K562 (cell line): ENCODE data around the gene S100A7A. TPM values are rescaled to one million over a fixed set of nuclear protein-coding genes. Genes with fewer than 3 reads are reported as not detected.

Experiments
- CCNT2 ChIP-seq: IDR thresholded peaks from 2 replicates; pipeline ENCODE4 v1.6.1; 2011; ENCODE audit warnings: borderline replicate concordance, low read depth, mild to moderate bottlenecking, moderate library complexity, mixed read lengths, low read length; ENCODE audit not compliant: insufficient read length; ENCODE audit errors: extremely low read depth
- DPF2 ChIP-seq: fragments of 450-650 bp; IDR thresholded peaks from 2 replicates; pipeline ENCODE4 v1.6.1; 2016
- FOXK2 ChIP-seq, 2 experiments: fragments of 450-650 bp; IDR thresholded peaks in 1 of 2; conservative IDR thresholded peaks in 1 of 2; 2 replicates each; pipeline ENCODE4 v1.6.1; 2016; ENCODE audit warnings: low read depth in 2 of 2, mild to moderate bottlenecking in 1 of 2
- HMGN3 ChIP-seq: IDR thresholded peaks from 2 replicates; pipeline ENCODE4 v1.6.1; 2011; ENCODE audit warnings: borderline replicate concordance, low read depth, mild to moderate bottlenecking, mixed read lengths, low read length; ENCODE audit not compliant: insufficient read length; ENCODE audit errors: extremely low read depth
- JUNB ChIP-seq: fragments of 450-650 bp; formaldehyde crosslinking; conservative IDR thresholded peaks from 2 replicates; pipeline ENCODE4 v1.4.0; 2020; ENCODE audit warnings: mild to moderate bottlenecking
- KHSRP ChIP-seq: fragments of 450-650 bp; IDR thresholded peaks from 2 replicates; pipeline ENCODE4 v1.6.1; 2017
- NFRKB ChIP-seq: fragments of 450-650 bp; IDR thresholded peaks from 2 replicates; pipeline ENCODE4 v1.6.1; 2016; ENCODE audit warnings: low read depth
- NR2C1 ChIP-seq, 2 experiments: fragments of 450-650 bp; IDR thresholded peaks; 2 replicates each; pipeline ENCODE4 v1.6.1; 2017; ENCODE audit warnings: mild to moderate bottlenecking in 2 of 2, antibody characterized with exemption in 1 of 2, inconsistent platforms in 1 of 2, missing compliant biosample characterization in 1 of 2, missing genetic modification characterization in 1 of 2
- NR4A1 ChIP-seq, 2 experiments: fragments of 250-450 bp in 1 of 2; fragments of 450-650 bp in 1 of 2; sonication (Bioruptor Pico) in 1 of 2; IDR thresholded peaks; 2 replicates each; pipeline versions ENCODE4 v1.4.0 to v1.6.1; 2016 to 2020; ENCODE audit warnings: mild to moderate bottlenecking in 2 of 2, missing compliant biosample characterization in 1 of 2, missing genetic modification characterization in 1 of 2, moderate library complexity in 1 of 2
- PTBP1 ChIP-seq: fragments of 200-400 bp; formaldehyde crosslinking; IDR thresholded peaks from 2 replicates; pipeline ENCODE4 v1.6.1; 2017; ENCODE audit warnings: low read depth, low read length
- SAFB2 ChIP-seq: fragments of 200-400 bp; formaldehyde crosslinking; IDR thresholded peaks from 2 replicates; pipeline ENCODE4 v1.6.1; 2018; ENCODE audit warnings: borderline replicate concordance, low read length, low read depth, moderate library complexity; ENCODE audit not compliant: severe bottlenecking
- SETDB1 ChIP-seq: IDR thresholded peaks from one replicate; pipeline ENCODE4 v1.6.1; 2012; ENCODE audit warnings: low read length, control low read depth, inconsistent platforms
- U2AF2 ChIP-seq: fragments of 200-400 bp; formaldehyde crosslinking; optimal IDR thresholded peaks from 2 replicates; pipeline ENCODE3; 2017; ENCODE audit warnings: low read depth, mild to moderate bottlenecking, low read length
- ZNF274 ChIP-seq: IDR thresholded peaks from 2 replicates; pipeline ENCODE4 v1.6.1; 2011; ENCODE audit warnings: low read depth, mild to moderate bottlenecking, low read length, moderate library complexity, borderline replicate concordance
- polyA plus RNA-seq, 8 experiments: library from polyadenylated mRNA; depleted of rRNA in 4 of 8; stranded (reverse) in 5 of 8; unstranded in 3 of 8; fragments of >200 nt; fragmentation: Nextera tagmentation in 2 of 8; fragmentation: Illumina TruSeq in 1 of 8; extraction: Ambion mirVana in 2 of 8; extraction: Trizol in 1 of 8; gene quantifications; 2 replicates each; pipeline versions ENCODE4 v1.2.1 to v1.2.3, GENCODE V29; 2011 to 2014; ENCODE audit warnings: inconsistent platforms in 1 of 8, missing spikeins in 1 of 8
- total RNA-seq, 7 experiments: library from RNA; depleted of rRNA in 6 of 7; stranded (reverse); fragments of >200 nt in 6 of 7; fragmentation: Illumina TruSeq in 2 of 7; extraction: Trizol in 2 of 7; gene quantifications; 2 replicates each; pipeline versions ENCODE4 v1.2.1 to v1.2.3, GENCODE V29; 2011 to 2021; ENCODE audit warnings: low replicate concordance in 1 of 7
- TF ChIP-seq, protein P1 (sequence below), 2 experiments: IDR thresholded peaks; 2 replicates each; pipeline ENCODE4 v1.6.1; 2012; ENCODE audit warnings: improper control_type of control experiment in 2 of 2, low read depth in 2 of 2, low read length in 2 of 2, borderline replicate concordance in 1 of 2
- TF ChIP-seq, protein P2 (sequence below), 2 experiments: IDR thresholded peaks in 1 of 2; conservative IDR thresholded peaks in 1 of 2; 2 replicates each; pipeline ENCODE4 v1.6.1; 2016; ENCODE audit warnings: low read depth in 2 of 2, mild to moderate bottlenecking in 1 of 2, missing compliant biosample characterization in 1 of 2, missing genetic modification characterization in 1 of 2, moderate library complexity in 1 of 2
- TF ChIP-seq, protein P3 (sequence below): IDR thresholded peaks from 2 replicates; pipeline ENCODE4 v1.6.1; 2011; ENCODE audit warnings: borderline replicate concordance, low read depth, mild to moderate bottlenecking, moderate library complexity, low read length; ENCODE audit not compliant: insufficient read depth, poor library complexity, severe bottlenecking

S100A7A gene
- total and polyA plus RNA-seq, 9 of the 15 experiments (the other 6 are each of a cell fraction or from before 2014, with no cell fraction given) = not detected

DNA sequence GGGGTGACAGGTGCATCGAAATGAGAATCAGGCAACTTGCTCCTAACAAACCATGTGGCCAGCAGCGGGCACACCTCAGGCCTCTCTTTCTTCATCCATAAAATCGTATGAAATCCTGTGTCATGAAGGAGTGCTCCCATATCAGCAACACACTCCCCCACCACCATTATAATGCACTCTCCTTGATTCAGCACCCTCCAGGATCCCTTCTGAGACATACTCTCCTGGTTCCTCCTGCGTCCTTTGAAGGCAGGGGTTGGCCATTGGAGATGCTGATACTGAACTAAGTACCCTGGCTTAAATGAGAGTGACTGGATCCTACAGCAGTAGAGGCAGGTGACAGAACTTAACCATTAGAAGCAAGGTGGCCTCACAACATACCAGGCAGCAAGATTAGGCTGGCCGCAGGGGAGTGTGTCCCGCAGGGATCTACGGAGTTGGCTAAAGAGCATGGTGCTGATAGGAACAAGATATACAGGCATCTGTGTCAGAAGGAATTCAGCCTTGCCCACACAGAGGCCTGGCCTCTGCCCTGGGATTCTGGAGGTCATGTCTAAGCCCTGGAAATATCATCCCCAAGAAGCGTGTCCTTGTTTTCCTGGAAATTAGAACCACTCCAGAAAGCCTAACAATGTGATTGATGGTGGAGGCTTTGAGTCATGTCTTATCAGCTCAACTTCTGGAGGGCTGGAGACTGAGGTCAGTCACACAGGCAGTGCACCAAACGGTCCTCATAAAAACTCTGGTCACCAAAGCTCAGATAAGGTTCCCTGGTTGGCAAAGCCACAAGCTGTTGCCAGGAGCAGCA lies 16.8 kb downstream of the S100A7A start (continued):
- TF ChIP-seq FOXK2 (conservative IDR thresholded peaks at IDR 0.05 in 1 of 2, IDR thresholded peaks at IDR 0.05 in 1 of 2; ENCODE audit: low read depth in 2 of 2) = peak in 1 of 2 experiments; percentile 70; a peak in 2 of 4 replicates
- TF ChIP-seq, protein P1, sequence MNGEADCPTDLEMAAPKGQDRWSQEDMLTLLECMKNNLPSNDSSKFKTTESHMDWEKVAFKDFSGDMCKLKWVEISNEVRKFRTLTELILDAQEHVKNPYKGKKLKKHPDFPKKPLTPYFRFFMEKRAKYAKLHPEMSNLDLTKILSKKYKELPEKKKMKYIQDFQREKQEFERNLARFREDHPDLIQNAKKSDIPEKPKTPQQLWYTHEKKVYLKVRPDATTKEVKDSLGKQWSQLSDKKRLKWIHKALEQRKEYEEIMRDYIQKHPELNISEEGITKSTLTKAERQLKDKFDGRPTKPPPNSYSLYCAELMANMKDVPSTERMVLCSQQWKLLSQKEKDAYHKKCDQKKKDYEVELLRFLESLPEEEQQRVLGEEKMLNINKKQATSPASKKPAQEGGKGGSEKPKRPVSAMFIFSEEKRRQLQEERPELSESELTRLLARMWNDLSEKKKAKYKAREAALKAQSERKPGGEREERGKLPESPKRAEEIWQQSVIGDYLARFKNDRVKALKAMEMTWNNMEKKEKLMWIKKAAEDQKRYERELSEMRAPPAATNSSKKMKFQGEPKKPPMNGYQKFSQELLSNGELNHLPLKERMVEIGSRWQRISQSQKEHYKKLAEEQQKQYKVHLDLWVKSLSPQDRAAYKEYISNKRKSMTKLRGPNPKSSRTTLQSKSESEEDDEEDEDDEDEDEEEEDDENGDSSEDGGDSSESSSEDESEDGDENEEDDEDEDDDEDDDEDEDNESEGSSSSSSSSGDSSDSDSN (IDR thresholded peaks at IDR 0.05; ENCODE audit: borderline replicate concordance in 1 of 2, low read depth in 2 of 2, low read length in 2 of 2) = 0 out of 4 replicates have a peak, but pooled peaks of 1 of the 2 experiments have one; percentile 42
- no peak for TF ChIP-seq NFRKB
- TF ChIP-seq, protein P2, sequence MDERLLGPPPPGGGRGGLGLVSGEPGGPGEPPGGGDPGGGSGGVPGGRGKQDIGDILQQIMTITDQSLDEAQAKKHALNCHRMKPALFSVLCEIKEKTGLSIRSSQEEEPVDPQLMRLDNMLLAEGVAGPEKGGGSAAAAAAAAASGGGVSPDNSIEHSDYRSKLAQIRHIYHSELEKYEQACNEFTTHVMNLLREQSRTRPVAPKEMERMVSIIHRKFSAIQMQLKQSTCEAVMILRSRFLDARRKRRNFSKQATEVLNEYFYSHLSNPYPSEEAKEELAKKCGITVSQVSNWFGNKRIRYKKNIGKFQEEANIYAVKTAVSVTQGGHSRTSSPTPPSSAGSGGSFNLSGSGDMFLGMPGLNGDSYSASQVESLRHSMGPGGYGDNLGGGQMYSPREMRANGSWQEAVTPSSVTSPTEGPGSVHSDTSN (CRISPR knock-in tag; IDR thresholded peaks at IDR 0.05; ENCODE audit: low read depth) = peak; percentile 37; the same call in 1 of the 2 replicates
- TF ChIP-seq, protein P2 (tag; conservative IDR thresholded peaks at IDR 0.05; ENCODE audit: low read depth) = peak; percentile 90
- no peak for TF ChIP-seq NR2C1 (IDR thresholded peaks at IDR 0.05)
- TF ChIP-seq NR2C1 (tag; IDR thresholded peaks at IDR 0.05) = peak; percentile 62; the same call in 1 of the 2 replicates
- TF ChIP-seq CCNT2 = peak; percentile 85
- no peak for TF ChIP-seq PTBP1
- TF ChIP-seq, protein P3, sequence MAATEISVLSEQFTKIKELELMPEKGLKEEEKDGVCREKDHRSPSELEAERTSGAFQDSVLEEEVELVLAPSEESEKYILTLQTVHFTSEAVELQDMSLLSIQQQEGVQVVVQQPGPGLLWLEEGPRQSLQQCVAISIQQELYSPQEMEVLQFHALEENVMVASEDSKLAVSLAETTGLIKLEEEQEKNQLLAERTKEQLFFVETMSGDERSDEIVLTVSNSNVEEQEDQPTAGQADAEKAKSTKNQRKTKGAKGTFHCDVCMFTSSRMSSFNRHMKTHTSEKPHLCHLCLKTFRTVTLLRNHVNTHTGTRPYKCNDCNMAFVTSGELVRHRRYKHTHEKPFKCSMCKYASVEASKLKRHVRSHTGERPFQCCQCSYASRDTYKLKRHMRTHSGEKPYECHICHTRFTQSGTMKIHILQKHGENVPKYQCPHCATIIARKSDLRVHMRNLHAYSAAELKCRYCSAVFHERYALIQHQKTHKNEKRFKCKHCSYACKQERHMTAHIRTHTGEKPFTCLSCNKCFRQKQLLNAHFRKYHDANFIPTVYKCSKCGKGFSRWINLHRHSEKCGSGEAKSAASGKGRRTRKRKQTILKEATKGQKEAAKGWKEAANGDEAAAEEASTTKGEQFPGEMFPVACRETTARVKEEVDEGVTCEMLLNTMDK = no peak
- TF ChIP-seq SAFB2 = no peak
- TF ChIP-seq U2AF2 = no peak
- TF ChIP-seq SETDB1 = no peak
- no peak for TF ChIP-seq HMGN3
- peak; percentile 51; the same call in 1 of the 2 replicates for TF ChIP-seq ZNF274
- peak; percentile 93 for TF ChIP-seq DPF2
- peak; percentile 59; the same call in 1 of the 2 replicates for TF ChIP-seq JUNB (CRISPR knock-in tag)
- no peak for TF ChIP-seq KHSRP
- TF ChIP-seq NR4A1 (CRISPR knock-in tag; IDR thresholded peaks at IDR 0.05) = peak; percentile 36; the same call in 1 of the 2 replicates
- TF ChIP-seq NR4A1 (tag; IDR thresholded peaks at IDR 0.05) = peak; percentile 58; the same call in 1 of the 2 replicates
